SW480 (cell line): Measurements from ENCODE around the gene PTPRD.

Source experiments
- DNase-seq: peaks from one replicate; pipeline ENCODE4 v3.0.0-alpha.2; 2016; ENCODE audit warnings: low spot score

PTPRD gene

DNA sequence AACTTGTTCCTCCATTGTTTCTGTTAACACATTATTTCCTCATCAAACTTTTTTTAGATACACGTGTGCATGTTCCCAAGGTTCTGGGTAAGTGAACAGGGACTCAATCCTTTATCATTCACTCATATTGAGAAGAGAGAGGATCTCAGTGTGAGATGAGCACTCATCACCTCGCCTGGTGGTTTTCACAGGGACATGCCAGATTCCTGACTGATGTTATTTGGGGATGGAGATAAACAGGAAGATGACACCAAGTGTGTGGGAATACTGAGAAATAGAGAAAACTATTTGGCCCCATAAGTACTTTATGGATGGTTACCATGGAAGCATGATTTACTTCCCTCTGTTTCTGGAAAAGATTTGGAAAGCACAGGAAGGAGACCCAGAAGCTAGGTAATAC lies 2279.9 kb downstream of the PTPRD start:
- no peak for DNase-seq

DNA sequence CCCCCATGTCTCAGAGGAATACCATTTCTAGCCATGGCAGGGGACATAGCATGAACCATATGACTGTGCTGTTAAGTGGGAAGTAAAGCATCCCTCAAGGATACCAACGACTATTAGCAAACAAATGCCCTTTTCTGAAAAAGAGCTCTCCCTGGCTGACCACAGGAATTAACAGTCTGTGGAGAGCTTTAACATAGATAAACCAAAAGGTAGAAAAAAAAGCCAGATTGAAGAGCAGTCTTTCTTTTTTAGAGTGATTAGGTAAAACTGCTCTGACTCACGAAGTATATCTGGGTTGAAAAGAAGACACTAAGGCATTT lies 2280.5 kb downstream of the PTPRD start:
- DNase-seq, result no peak

DNA sequence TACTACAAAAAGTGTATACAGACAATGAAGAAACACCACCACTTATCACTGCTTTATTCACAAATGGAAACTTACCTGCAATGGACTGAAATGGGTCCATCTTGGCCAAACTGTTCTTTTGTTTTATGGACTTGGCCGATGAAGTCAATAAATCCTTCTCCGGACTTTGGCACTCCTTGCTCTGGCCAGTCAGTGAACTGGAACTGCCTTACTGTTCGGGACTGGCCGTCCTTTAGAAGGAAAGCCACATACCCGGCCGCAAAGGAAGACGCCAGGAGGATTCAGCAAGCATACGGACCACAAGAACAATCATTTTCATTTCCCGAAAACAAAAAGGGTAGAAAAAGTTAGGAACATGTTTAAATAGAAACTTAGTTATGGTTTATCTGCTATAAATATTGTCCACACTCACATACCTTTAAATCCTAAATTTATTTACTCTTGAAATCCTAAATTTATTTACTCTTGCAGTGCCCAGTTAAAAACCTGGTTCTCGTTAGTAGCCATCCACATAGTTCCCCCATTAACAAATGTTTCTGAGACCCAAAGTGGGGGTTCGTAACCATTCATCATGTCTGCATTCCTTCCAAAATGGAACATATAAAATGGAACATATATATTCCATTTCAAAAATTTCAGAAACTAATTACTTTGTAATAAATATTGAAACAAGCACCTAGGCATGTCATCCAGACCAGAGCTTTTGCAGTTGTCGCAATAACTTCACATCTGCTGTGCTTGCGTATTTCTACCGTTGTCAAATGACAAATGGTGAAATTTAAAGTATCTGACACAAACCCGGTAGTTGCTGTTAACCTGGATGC lies 2281.1 kb downstream of the PTPRD start:
- DNase-seq, result no peak

DNA sequence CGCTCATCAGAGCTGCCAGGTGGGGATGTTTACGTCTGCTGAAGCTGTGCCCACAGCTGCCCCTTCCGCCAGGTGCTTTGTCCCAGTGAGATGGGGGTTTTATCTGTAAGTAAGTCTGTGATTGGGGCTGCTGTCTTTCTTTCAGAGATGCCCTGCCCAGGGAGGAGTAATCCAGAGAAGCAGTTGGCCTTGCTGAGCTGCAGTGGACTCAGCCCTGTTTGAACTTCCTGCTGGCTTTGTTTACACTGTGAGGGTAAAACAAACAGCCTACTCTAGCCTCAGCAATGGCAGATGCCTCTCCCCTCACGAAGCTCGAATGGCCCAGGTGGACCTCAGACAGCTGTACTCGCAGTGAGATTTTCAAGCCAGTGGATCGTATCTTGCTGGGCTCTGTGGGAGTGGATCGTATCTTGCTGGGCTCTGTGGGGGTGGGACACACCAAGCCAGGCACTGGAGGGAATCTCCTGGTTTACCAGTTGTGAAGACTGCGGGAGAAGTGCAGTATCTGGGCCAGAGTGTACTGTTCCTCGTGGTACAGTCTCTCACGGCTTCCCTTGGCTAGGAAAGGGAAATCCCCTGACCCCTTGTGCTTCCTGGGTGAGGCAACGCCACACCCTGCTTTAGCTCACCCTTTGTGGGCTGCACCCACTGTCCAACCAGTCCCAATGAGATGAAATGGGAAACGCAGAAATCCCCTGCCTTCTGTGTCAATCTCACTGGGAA lies 2283.1 kb downstream of the PTPRD start:
- DNase-seq, result no peak

DNA sequence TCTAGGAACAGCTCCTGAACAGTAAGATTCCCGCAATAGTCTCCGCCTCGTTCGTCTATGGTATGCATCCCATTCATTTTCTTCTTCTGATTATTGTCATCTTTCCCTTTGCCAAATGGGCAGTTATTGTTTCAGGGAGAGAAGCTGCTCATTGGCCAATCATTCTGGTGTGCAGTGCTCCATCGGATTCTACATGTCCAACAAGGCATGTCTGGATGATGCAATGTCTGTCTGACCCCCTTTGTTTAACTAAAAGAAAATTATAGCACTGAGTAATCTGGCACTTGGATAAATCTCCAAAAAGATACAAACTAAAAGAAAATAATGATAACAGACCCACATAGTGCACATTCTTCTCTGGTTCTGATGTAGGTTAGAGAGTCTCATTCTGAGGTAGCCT lies 2297.6 kb downstream of the PTPRD start:
- no peak for DNase-seq

DNA sequence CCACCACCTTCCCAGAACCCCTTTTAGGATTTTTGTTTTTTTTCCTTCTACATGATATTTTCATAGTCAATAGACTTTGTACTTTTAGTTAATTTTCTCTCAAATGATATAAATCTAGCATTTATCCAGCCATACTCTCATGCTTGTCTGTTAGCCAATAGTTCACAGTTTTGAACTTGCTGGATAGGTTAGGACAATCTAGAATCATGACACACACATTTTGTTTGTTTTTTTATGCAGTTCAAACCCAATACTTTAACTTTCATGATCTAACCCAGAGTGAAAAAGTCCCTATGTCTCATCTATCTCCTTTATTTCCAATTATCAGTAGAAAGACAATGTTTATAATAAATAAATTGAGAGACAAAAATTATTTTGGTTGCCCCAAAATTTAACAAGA lies 2303.5 kb downstream of the PTPRD start:
- DNase-seq, result no peak

DNA sequence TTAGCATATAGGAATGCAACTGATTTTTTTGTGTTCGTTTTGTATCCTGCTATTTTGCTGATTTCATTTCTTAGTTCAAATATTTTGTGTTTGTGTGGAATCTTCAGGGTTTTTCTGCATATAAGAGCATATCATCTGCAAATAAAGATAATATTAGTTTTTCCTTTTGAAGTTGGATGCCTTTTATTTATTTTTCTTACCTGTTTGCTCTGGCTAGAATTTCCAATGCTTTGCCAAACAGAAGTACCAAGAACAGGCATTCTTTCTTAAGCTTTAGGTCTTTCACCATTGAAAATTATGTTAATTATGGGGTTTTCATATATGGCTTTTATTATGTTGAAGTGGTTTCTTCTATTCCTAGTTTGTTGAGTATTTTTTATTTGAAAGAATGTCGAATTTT lies 2308.1 kb downstream of the PTPRD start:
- DNase-seq, result no peak

DNA sequence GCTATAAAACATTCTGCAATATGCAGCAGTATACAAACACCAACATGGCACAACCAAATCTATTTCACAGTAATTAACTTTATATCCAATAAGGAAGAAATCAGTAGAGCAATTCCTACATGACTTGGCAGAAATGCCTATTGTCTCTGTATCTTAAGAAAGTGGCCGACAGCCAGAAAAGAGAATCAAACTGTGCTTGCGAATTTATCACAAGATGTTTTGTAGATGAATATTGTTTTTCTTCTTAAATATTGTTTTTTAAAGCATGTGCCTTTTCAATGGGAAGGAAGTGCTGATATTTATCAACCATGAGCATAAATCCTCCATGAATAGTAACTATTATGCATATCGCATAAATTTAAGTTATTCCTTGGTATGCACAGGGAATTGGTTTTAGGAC lies 2311.5 kb downstream of the PTPRD start:
- DNase-seq, result no peak

DNA sequence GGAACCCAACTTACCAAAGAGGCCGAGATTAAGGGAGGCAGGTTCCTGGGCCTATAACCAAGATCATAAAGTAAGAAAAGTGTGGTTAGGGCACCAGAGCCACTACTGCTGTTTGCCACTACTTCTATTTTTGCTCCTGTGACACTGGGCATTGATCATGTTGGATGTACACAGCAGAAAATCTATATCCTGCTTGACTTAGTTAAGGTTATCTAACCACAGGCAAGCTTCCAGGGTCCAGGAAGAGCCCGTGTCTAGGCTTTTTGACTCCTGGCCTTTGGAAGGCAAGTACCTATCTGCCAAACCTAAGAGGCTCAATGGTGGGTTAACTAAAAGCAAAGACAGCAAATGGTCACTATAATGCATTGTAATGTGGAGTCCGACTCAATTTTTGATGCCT lies 2315.8 kb downstream of the PTPRD start:
- no peak for DNase-seq

DNA sequence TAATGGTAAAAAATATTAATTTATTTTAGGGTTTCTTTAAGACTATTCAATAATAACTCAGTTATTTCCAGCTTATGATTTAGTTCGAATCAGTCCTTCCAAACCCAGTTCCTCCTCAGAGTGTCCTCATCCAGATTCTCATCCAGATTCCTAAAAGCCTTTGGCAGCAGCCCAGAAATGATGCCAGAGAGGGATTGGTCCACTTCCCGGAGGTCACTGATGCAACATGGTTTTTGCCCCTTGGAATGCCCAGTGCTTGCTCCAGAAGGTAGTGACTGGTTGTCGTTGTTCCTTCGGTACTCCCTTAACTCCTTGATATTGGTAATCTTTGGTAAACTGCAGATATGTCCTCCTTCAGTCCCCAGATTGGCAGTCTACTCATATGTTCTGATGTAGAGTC lies 2320.1 kb downstream of the PTPRD start:
- no peak for DNase-seq

DNA sequence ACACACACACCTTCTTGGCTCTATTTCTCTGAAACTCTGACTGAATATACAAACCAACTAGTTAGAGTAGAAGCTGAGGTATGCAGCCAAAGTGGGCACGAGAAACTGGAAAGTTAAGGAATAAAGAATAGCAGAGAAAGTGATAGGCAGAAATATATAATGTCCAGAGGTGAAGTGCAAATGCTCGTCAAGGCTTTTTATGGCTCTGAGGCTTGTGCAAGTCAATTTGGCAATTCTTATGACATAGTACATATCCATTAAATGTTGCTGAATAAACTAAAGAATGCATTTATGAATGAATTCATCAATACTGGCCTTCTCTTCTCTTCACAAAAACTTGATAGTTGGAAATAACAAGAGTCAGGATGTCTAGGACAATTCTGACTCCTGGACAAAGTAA lies 2323.1 kb downstream of the PTPRD start:
- DNase-seq, result no peak

DNA sequence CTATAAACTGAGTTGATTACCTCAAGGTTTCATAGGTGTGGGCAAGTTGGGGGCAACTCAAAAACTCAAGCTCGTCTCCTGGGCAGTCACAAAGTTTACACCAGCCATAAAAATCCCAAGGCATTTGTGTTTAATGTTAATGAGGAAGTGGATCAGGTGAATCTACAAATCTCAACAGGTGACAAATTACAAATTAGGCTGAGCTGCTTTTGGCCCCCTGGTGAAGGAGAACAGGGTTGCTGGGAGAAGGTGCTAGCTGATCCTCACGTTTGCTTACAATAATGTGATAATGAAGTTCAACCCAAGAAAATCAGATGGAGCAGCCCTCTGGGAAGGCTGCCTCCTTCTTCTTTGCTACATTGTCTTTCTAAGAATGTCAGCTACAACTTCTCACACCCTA lies 2324.8 kb downstream of the PTPRD start:
- no peak for DNase-seq

DNA sequence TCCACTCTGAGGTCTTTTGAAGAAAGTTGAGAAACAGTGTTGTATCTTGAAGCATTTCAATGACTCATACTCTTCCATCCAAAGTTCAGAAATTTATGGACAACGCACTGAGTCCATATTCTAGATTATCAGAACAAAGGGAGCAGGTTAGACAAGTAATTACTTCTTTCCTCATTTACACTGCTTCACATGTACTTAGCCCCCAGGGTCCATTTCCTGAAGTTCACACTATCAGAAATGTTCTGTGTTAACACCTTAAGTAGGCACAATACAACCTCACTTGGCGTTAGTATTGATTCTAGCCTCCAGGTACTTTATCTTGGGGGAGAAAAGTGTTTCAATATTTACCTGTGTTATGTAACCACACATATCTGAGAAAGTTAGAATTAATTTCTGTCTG lies 2325.3 kb downstream of the PTPRD start:
- no peak for DNase-seq

DNA sequence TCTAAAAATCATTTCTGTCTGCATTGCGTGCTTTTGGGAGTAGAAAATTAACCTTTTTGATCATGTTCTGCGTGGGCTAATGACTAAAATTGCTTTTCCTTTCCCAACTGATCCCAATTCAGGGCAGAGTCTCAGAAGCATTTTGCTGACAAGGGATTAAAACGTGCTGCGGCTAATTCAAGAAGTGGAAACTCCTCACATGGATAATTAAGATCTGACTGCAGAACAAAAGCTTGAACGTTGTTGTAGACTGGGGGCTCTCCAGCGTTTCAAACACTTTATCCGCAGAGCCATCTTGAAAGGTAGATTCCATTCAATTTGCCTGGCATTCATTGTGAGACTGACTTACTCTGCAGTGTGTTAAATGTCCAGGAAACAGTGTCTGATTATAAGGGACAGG lies 2327.9 kb downstream of the PTPRD start:
- no peak for DNase-seq

DNA sequence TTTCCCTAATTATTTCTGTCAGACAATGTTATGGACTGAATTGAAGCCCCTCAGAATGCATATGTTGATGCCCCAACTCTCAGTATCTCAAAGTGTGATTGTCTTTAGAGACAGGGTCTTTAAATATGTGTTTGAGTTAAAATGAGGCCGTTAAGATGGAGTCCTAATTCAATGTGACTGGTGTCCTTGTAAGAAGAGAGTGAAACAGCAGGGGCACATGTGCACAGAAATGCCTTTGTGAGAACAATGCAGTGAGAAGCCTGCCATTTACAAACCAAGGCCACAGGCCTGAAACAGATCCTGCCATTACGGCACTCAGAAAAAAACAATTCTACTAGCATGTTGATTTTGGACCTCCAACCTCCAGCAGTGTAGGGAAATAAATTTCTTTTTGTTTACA lies 2330.3 kb downstream of the PTPRD start:
- DNase-seq, result no peak

DNA sequence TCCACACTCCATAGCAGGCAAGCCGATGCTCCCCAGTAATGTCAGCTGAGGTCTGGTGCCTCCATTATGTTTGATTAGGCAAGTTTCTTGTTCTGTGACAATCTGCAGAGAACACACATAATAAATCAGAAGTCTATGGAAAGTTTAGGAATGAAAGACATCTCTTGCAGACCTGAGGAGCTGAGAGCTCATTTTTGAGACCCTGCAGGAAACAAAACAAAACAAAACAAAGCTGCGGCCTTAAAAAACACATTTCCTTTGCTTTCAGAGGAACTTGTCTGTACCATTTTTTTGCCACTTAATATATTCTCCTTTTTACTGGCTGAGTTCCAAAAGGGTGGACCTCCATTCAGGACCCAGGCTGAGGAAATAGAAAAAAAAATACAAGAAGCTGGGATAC lies 2332.0 kb downstream of the PTPRD start:
- no peak for DNase-seq

DNA sequence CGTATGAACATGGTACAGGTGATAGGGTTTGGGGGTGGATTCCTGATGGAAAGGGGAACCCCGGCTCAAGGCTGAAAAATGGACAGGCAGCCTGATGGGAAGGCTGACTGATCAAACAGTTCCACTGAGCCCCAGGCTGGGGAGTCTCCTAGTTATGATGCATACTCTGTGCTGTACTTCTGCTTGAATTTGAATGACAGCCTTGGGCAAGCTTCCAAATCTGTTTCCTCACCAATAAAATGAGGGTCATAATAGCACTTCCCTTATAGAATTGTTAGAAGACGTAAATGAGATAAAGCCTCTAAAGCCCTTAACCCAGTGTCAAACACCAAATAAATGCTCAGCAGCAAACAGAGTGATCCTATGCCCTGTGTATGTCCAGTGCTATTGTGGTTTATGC lies 2334.8 kb downstream of the PTPRD start:
- no peak for DNase-seq

DNA sequence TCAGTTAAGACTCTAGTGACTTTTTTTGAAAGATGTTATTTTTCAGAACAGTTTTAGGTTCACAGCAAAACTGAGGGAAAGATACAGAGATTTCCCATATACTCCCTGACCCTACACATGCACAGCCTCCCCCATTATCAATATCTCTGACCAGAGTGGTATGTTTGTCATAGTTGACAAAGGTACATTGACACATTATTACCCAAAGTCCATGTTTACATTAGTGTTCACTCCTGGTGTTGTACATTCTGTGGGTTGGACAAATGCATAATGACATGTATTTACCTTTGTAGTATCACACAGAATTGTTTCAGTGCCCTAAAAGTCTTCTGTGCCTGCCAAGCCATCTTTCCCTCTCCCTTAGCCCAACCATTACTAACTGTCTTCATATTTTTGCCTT lies 2342.6 kb downstream of the PTPRD start:
- no peak for DNase-seq

DNA sequence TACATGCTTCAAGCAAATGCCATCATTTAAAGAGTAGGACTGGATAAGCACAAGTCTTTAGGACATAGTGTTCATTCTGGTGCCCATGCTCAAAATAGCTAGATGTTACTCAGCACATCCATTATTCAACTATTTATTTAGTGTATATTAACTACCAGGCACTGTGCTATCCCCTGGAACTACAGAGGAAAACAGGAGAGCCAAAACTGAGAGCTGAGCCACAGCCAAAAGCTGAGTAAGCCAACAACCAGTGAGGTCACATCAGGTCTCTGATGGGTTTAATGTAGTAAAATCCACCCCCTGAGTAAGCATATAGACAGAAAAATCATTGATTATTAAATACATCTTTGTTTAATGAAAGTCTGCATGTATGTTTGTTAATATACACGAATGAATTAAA lies 2343.9 kb downstream of the PTPRD start:
- DNase-seq, result no peak

DNA sequence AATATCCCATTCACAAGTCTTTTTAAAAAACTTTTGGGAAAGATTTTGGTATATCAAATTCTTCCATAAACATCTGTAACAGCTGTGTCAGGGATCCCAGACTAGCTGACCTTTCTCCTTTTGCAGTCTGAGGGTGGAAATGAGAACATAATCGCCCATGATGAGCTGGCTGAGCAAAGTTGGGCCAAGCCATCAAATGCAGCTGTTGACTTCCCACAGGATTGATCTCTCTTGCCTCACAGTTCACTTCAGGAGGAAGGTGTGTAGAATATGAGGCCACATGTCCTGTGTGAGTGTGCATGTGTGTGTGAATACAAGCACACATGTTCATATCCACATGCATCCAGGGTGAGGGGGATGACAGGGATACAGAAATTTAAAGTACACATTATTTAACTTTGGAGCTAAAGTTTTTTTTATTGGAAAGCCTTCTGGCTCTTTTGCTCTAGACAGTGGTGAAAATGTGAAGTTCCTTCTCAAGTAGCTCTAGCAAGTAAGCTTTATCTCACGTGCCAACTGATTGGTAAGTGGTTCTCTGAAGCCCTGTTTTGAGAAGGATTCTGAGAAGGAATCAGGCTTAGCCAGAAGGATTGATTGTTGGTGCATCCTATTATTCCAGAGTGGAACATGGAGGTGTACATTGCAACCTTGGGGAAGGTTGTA lies 2344.5 kb downstream of the PTPRD start:
- DNase-seq, result no peak

DNA sequence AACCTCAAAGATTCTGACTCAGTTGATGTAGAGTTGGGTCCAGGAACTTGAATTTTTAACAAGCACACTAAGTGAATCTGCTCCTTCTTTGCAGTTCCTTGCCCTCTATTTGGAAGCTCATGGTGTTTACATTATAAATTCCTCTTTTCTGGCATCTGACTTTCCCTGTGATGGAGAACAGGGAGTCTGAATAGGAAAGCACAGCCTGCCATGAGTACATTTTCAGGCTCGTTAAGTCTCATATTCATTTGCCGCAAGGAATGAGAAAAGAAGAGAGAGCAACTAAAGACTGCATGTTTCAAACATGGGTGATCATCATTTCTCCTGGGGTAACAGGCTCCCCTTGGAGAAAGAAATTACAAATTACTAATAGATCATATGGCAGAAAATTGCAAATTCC lies 2345.2 kb downstream of the PTPRD start:
- DNase-seq, result no peak

DNA sequence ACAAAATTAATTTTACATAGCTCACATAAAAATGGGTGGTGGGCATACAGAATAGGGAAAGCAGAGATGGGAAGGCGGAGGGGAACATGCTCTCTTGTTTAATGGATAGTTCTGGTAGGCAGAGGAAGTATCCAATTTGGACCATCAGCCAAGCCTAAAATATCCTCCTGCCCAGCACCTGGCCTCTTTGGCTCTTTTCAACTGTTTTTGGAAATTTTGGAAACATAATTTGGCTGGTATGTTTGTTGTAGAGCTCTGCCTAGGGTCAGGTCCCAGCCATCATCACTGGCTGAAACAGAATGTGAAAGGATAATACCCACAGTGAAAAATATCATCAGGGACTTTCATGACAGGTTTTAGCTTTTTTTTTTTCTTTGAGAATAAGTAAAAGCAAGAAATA lies 2345.9 kb downstream of the PTPRD start:
- no peak for DNase-seq

DNA sequence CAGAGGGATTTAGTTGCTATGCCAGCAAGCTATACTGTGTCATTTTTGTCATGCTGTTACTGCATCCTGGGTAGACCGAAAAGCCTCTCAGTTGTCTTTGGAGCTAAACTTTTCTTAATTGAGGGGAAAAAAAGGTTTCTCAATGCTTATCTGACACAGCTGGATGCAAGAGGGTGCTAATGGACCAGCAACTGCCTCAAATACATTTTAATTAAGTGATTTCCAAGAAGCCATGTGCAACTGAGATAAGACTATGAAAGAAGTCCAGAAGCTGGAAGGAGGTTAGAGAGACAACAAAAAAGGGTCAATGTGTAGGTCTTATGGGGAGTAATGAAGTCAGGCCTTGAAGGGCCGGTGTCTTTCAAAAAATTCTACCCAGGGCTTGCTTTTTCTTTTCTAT lies 2347.5 kb downstream of the PTPRD start:
- DNase-seq, result no peak
